HepG2 (cell line): Measurements from ENCODE around the gene MRPL14. TPM values are rescaled to one million over a fixed set of nuclear protein-coding genes. Genes with fewer than 3 reads are reported as not detected.

ENCODE experiments used
- AGO1 ChIP-seq: fragments of 200-400 bp; formaldehyde crosslinking; IDR thresholded peaks from 2 replicates; pipeline ENCODE4 v1.6.1; 2017; ENCODE audit warnings: mild to moderate bottlenecking, low read depth, low read length, moderate library complexity; ENCODE audit not compliant: poor library complexity, severe bottlenecking
- HDAC2 ChIP-seq: sonication (generic); formaldehyde crosslinking; IDR thresholded peaks from 2 replicates; pipeline ENCODE4 v1.4.0; 2020; ENCODE audit warnings: missing genetic modification reagents
- HNRNPLL ChIP-seq: fragments of 200-400 bp; formaldehyde crosslinking; IDR thresholded peaks from 2 replicates; pipeline ENCODE4 v1.6.1; 2017; ENCODE audit warnings: mild to moderate bottlenecking, low read depth, low read length; ENCODE audit not compliant: poor library complexity, severe bottlenecking
- HOXA7 ChIP-seq: sonication (generic); formaldehyde crosslinking; IDR thresholded peaks from 2 replicates; pipeline ENCODE4 v1.8.1; 2022; ENCODE audit warnings: mild to moderate bottlenecking, missing genetic modification reagents, moderate library complexity
- IRF2 ChIP-seq: IDR thresholded peaks from 2 replicates; pipeline ENCODE4 v1.6.1; 2018; ENCODE audit warnings: missing genetic modification reagents, missing compliant biosample characterization
- KDM2A ChIP-seq: sonication (generic); formaldehyde crosslinking; IDR thresholded peaks from 2 replicates; pipeline ENCODE4 v1.4.0; 2020; ENCODE audit warnings: low read depth, missing genetic modification reagents, borderline replicate concordance
- PHF5A ChIP-seq: IDR thresholded peaks from one replicate; pipeline ENCODE4 v1.6.1; 2018; ENCODE audit warnings: low read depth, missing genetic modification reagents; ENCODE audit not compliant: unreplicated experiment
- SAFB2 ChIP-seq: sonication (generic); formaldehyde crosslinking; IDR thresholded peaks from 2 replicates; pipeline ENCODE4 v1.5.1; 2020; ENCODE audit warnings: missing genetic modification reagents, low read depth, mild to moderate bottlenecking, borderline replicate concordance
- SP2 ChIP-seq: sonication (generic); formaldehyde crosslinking; IDR thresholded peaks from 2 replicates; pipeline ENCODE4 v1.5.1; 2020; ENCODE audit warnings: mild to moderate bottlenecking, missing genetic modification reagents
- TBL1XR1 ChIP-seq: fragments of 150-350 bp; IDR thresholded peaks from 2 replicates; pipeline ENCODE4 v1.6.1; 2014; ENCODE audit warnings: borderline replicate concordance, low read length; ENCODE audit not compliant: partially characterized antibody
- WIZ ChIP-seq: sonication (generic); formaldehyde crosslinking; IDR thresholded peaks from 2 replicates; pipeline ENCODE4 v1.5.1; 2020; ENCODE audit warnings: mild to moderate bottlenecking, missing genetic modification reagents
- ZFAT ChIP-seq: sonication (generic); formaldehyde crosslinking; conservative IDR thresholded peaks from 2 replicates; pipeline ENCODE4 v1.8.1; 2023; ENCODE audit warnings: missing genetic modification reagents, inconsistent platforms
- ZKSCAN8 ChIP-seq: IDR thresholded peaks from 2 replicates; pipeline ENCODE4 v1.6.1; 2016; ENCODE audit warnings: borderline replicate concordance, missing genetic modification reagents, missing compliant biosample characterization
- ZNF17 ChIP-seq: sonication (generic); formaldehyde crosslinking; IDR thresholded peaks from 2 replicates; pipeline ENCODE4 v1.5.0; 2020; ENCODE audit warnings: mild to moderate bottlenecking, missing genetic modification reagents
- ZNF3 ChIP-seq: IDR thresholded peaks from 2 replicates; pipeline ENCODE4 v1.7.0; 2017; ENCODE audit warnings: inconsistent platforms
- ZNF451 ChIP-seq: sonication (generic); formaldehyde crosslinking; IDR thresholded peaks from 2 replicates; pipeline ENCODE4 v1.5.0; 2020; ENCODE audit warnings: mild to moderate bottlenecking, missing genetic modification reagents
- ZSCAN12 ChIP-seq: sonication (generic); formaldehyde crosslinking; IDR thresholded peaks from 2 replicates; pipeline ENCODE4 v1.9.0; 2021; ENCODE audit warnings: mild to moderate bottlenecking, missing genetic modification reagents
- polyA plus RNA-seq, 8 experiments: library from polyadenylated mRNA; depleted of rRNA in 3 of 8; stranded (reverse) in 7 of 8; unstranded in 1 of 8; fragments of >200 nt; fragmentation: Illumina TruSeq in 4 of 8; extraction: Trizol in 4 of 8; gene quantifications; 2 replicates each; pipeline versions ENCODE4 v1.2.1 to v1.2.3, GENCODE V29; 2011 to 2016; ENCODE audit warnings: low read depth in 4 of 8, missing spikeins in 1 of 8, mixed read lengths in 1 of 8; ENCODE audit not compliant: insufficient read depth in 1 of 8
- total RNA-seq, 5 experiments: library from RNA; depleted of rRNA; stranded (reverse); fragments of >200 nt; fragmentation: Illumina TruSeq; extraction: Trizol; gene quantifications; 2 replicates each; pipeline ENCODE4 v1.2.3, GENCODE V29; 2016; ENCODE audit warnings: low read depth in 1 of 5
- TF ChIP-seq, protein P1 (sequence below): sonication (generic); formaldehyde crosslinking; IDR thresholded peaks from 2 replicates; pipeline ENCODE4 v1.9.0; 2021; ENCODE audit warnings: missing genetic modification reagents, mild to moderate bottlenecking, borderline replicate concordance
- TF ChIP-seq, protein P2 (sequence below): IDR thresholded peaks from 2 replicates; pipeline ENCODE4 v1.6.1; 2016
- TF ChIP-seq, protein P3 (sequence below): sonication (generic); formaldehyde crosslinking; conservative IDR thresholded peaks from 2 replicates; pipeline ENCODE4 v1.4.0; 2020; ENCODE audit warnings: missing genetic modification reagents
- TF ChIP-seq, protein P4 (sequence below): sonication (generic); formaldehyde crosslinking; IDR thresholded peaks from 2 replicates; pipeline ENCODE4 v1.9.0; 2021; ENCODE audit warnings: missing genetic modification reagents, borderline replicate concordance
- TF ChIP-seq, protein P5 (sequence below): sonication (generic); formaldehyde crosslinking; IDR thresholded peaks from 2 replicates; pipeline ENCODE4 v1.8.0; 2022; ENCODE audit warnings: missing genetic modification reagents, mild to moderate bottlenecking, inconsistent platforms, borderline replicate concordance
- TF ChIP-seq, protein P6 (sequence below): IDR thresholded peaks from 2 replicates; pipeline ENCODE4 v1.6.1; 2016; ENCODE audit warnings: missing genetic modification reagents, missing compliant biosample characterization

MRPL14 gene
- total and polyA plus RNA-seq, 2 of the 13 experiments (the other 11 are each of a cell fraction or from before 2014, with no cell fraction given), result 157 to 178 TPM

DNA sequence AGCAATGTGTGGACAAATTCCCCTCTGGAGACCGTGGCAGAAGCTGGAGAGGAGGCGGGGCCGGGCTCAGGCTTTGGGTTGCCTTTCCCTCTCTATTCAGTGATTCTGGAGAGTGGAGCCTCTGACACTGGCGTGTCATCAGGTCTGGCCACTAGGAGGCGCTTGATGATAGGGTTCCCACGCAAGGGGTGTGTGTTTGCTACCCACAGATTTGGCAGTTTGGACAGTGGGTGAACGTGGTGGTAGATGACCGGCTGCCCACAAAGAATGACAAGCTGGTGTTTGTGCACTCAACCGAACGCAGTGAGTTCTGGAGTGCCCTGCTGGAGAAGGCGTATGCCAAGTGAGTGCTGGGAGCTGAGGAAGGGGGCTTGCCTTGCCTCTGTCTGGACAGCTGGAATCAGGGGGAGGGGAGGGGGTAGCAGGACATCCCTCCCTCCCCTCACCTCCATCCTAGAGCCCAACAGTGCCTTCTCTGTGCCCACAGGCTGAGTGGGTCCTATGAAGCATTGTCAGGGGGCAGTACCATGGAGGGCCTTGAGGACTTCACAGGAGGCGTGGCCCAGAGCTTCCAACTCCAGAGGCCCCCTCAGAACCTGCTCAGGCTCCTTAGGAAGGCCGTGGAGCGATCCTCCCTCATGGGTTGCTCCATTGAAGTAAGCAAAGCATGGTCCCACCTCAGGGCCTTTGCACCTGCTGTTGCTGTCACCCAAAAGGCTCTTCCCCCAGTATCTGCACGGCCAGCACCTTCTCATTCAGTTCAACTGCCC lies 45.7 kb upstream of the MRPL14 start (continued):
- TF ChIP-seq, protein P1, sequence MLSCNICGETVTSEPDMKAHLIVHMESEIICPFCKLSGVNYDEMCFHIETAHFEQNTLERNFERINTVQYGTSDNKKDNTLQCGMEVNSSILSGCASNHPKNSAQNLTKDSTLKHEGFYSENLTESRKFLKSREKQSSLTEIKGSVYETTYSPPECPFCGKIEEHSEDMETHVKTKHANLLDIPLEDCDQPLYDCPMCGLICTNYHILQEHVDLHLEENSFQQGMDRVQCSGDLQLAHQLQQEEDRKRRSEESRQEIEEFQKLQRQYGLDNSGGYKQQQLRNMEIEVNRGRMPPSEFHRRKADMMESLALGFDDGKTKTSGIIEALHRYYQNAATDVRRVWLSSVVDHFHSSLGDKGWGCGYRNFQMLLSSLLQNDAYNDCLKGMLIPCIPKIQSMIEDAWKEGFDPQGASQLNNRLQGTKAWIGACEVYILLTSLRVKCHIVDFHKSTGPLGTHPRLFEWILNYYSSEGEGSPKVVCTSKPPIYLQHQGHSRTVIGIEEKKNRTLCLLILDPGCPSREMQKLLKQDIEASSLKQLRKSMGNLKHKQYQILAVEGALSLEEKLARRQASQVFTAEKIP, result no peak
- TF ChIP-seq, protein P2, sequence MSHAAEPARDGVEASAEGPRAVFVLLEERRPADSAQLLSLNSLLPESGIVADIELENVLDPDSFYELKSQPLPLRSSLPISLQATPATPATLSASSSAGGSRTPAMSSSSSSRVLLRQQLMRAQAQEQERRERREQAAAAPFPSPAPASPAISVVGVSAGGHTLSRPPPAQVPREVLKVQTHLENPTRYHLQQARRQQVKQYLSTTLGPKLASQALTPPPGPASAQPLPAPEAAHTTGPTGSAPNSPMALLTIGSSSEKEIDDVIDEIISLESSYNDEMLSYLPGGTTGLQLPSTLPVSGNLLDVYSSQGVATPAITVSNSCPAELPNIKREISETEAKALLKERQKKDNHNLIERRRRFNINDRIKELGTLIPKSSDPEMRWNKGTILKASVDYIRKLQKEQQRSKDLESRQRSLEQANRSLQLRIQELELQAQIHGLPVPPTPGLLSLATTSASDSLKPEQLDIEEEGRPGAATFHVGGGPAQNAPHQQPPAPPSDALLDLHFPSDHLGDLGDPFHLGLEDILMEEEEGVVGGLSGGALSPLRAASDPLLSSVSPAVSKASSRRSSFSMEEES (CRISPR knock-in tag), result no peak
- TF ChIP-seq PHF5A (CRISPR knock-in tag) (no peak), ZNF451 (CRISPR knock-in tag) (no peak), TBL1XR1 (no peak), HOXA7 (CRISPR knock-in tag) (no peak), WIZ (CRISPR knock-in tag) (no peak), ZKSCAN8 (no peak), ZNF3 (CRISPR knock-in tag) (no peak), IRF2 (CRISPR knock-in tag) (peak; percentile 57; the same call in 1 of the 2 replicates), ZFAT (CRISPR knock-in tag) (no peak), HDAC2 (CRISPR knock-in tag) (no peak; the same call in 1 of the 2 replicates), ZSCAN12 (no peak), AGO1 (no peak), ZNF17 (CRISPR knock-in tag) (no peak), HNRNPLL (no peak), SAFB2 (CRISPR knock-in tag) (no peak), SP2 (CRISPR knock-in tag) (no peak), KDM2A (CRISPR knock-in tag) (peak; percentile 65)
- TF ChIP-seq, protein P3, sequence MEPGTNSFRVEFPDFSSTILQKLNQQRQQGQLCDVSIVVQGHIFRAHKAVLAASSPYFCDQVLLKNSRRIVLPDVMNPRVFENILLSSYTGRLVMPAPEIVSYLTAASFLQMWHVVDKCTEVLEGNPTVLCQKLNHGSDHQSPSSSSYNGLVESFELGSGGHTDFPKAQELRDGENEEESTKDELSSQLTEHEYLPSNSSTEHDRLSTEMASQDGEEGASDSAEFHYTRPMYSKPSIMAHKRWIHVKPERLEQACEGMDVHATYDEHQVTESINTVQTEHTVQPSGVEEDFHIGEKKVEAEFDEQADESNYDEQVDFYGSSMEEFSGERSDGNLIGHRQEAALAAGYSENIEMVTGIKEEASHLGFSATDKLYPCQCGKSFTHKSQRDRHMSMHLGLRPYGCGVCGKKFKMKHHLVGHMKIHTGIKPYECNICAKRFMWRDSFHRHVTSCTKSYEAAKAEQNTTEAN, result no peak
- TF ChIP-seq, protein P4, sequence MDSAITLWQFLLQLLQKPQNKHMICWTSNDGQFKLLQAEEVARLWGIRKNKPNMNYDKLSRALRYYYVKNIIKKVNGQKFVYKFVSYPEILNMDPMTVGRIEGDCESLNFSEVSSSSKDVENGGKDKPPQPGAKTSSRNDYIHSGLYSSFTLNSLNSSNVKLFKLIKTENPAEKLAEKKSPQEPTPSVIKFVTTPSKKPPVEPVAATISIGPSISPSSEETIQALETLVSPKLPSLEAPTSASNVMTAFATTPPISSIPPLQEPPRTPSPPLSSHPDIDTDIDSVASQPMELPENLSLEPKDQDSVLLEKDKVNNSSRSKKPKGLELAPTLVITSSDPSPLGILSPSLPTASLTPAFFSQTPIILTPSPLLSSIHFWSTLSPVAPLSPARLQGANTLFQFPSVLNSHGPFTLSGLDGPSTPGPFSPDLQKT (CRISPR knock-in tag), result no peak
- TF ChIP-seq, protein P5, sequence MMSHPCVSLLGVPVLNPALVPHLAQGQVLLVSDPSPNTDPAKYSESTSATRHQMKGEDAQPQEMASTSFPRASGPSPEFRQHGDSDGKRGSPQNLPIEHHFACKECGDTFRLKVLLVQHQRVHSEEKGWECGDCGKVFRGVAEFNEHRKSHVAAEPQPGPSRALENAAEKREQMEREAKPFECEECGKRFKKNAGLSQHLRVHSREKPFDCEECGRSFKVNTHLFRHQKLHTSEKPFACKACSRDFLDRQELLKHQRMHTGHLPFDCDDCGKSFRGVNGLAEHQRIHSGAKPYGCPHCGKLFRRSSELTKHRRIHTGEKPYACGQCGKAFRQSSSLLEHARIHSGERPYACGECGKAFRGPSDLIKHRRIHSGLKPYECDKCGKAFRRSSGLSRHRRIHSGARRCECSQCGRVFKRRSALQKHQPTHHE (CRISPR knock-in tag), result no peak
- TF ChIP-seq, protein P6, sequence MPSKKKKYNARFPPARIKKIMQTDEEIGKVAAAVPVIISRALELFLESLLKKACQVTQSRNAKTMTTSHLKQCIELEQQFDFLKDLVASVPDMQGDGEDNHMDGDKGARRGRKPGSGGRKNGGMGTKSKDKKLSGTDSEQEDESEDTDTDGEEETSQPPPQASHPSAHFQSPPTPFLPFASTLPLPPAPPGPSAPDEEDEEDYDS (CRISPR knock-in tag), result no peak
